ENCODE results near the gene SLC50A1.

Gene SLC50A1

GRCh38 chr1:155136748-155137147, 1.1 kb downstream of the SLC50A1 start:
- TF ChIP-seq REST (IDR thresholded peaks at IDR 0.05; ENCODE audit: insufficient replicate concordance, low read depth) (no peak), GABPA (IDR thresholded peaks at IDR 0.05; ENCODE audit: low read depth) (no peak), SPI1 (IDR thresholded peaks at IDR 0.05; ENCODE audit: borderline replicate concordance, low read depth) (no peak), POLR2AphosphoS5 (IDR thresholded peaks at IDR 0.05; ENCODE audit: low read depth) (no peak), CTCF (IDR thresholded peaks at IDR 0.05; ENCODE audit: insufficient read depth, low read length) (no peak)
- H3K27ac ChIP-seq (replicated peaks) = peak overlapping the region; percentile 82
- H3K27me3 ChIP-seq (ENCODE audit: insufficient read depth, poor library complexity, severe bottlenecking) = no peaks in the 10 kb centered on the region
- H3K4me3 ChIP-seq (replicated peaks; ENCODE audit: insufficient read depth, low read length) = peak overlapping the region; percentile 79
- DNase-seq (ENCODE audit: low read depth in 1 of 2, low spot score in 1 of 2) = no peak

GRCh38 chr1:155137154-155137949, 1.7 kb downstream of the SLC50A1 start:
- Histone ChIP-seq H3K27me3 (ENCODE audit: insufficient read depth, poor library complexity, severe bottlenecking) (no peaks in the 10 kb centered on the region), H3K4me3 (replicated peaks; ENCODE audit: insufficient read depth, low read length) (no peak overlapping the region), H3K27ac (replicated peaks) (peak overlapping the region; percentile 82; the same call in 1 of the 2 replicates)
- DNase-seq (ENCODE audit: low read depth in 1 of 2, low spot score in 1 of 2) = no peak
- no peak for TF ChIP-seq CTCF (IDR thresholded peaks at IDR 0.05; ENCODE audit: insufficient read depth, low read length)
- TF ChIP-seq SPI1 (IDR thresholded peaks at IDR 0.05; ENCODE audit: borderline replicate concordance, low read depth) = no peak
- no peak for TF ChIP-seq GABPA (IDR thresholded peaks at IDR 0.05; ENCODE audit: low read depth)
- no peak for TF ChIP-seq POLR2AphosphoS5 (IDR thresholded peaks at IDR 0.05; ENCODE audit: low read depth)
- TF ChIP-seq REST (IDR thresholded peaks at IDR 0.05; ENCODE audit: insufficient replicate concordance, low read depth) = no peak

- H3K4me3 ChIP-seq (replicated peaks; ENCODE audit: insufficient read depth, low read length) = peak within 1 kb of the TSS; percentile 96
- H3K27ac ChIP-seq (replicated peaks) = peak within 1 kb of the TSS; percentile 77
- peak; percentile 74 to 91 for DNase-seq (ENCODE audit: low read depth in 1 of 2, low spot score in 1 of 2)
- TF ChIP-seq CTCF (IDR thresholded peaks at IDR 0.05; ENCODE audit: insufficient read depth, low read length) = no peak
- TF ChIP-seq GABPA (IDR thresholded peaks at IDR 0.05; ENCODE audit: low read depth) = peak; percentile 100
- TF ChIP-seq SPI1 (IDR thresholded peaks at IDR 0.05; ENCODE audit: borderline replicate concordance, low read depth) = peak; percentile 7; the same call in 1 of the 2 replicates
- peak; percentile 17 for TF ChIP-seq REST (IDR thresholded peaks at IDR 0.05; ENCODE audit: insufficient replicate concordance, low read depth)
- TF ChIP-seq POLR2AphosphoS5 (IDR thresholded peaks at IDR 0.05; ENCODE audit: low read depth) = peak; percentile 79
- H3K27me3 ChIP-seq (ENCODE audit: insufficient read depth, poor library complexity, severe bottlenecking) = no peaks in the 10 kb centered on the region
Measured at GRCh38 chr1:155139895-155140629, 4.4 kb downstream of the SLC50A1 start, which contains the start of gene DPM3. Gene DPM3, minus strand, starts transcription at chr1:155140531. Its CDS starts 291 bp downstream, at chr1:155140240.

Data from HL-60 (cell line).